Measurements from ENCODE around the gene CFB.

DNA sequence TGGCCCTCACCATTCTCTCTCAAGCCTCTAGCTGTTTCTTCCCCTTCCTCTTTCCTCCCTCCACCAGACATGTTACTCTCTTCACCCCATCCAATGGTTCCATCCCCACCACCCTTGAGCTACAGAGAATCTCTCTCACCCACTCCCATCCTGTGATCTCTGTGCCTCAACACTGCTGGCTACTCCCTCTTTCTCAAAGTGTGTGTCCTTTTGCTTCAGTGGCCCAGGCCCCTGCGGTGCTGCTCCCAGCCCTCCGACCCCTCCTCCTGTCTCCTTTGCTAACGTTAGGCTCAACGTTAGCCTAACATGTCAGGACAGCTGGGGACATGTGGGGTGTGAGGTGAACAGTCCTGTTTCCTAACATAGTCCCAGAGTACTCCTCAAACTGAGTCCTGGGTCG is 7.0 kb downstream of the CFB start:
- TF ChIP-seq BHLHE40 (IDR thresholded peaks at IDR 0.05; ENCODE audit: low read length): no peak
- no peak for TF ChIP-seq FOXP1 (IDR thresholded peaks at IDR 0.05)
- no peak for TF ChIP-seq FOXP1 (CRISPR knock-in tag; IDR thresholded peaks at IDR 0.05)
- no peak for TF ChIP-seq ZNF274 (CRISPR knock-in tag; IDR thresholded peaks at IDR 0.05)
- no peak for TF ChIP-seq NR1H2 (CRISPR knock-in tag; IDR thresholded peaks at IDR 0.05; ENCODE audit: borderline replicate concordance, low read depth)
- no peak for TF ChIP-seq RBM39 (IDR thresholded peaks at IDR 0.05; ENCODE audit: low read depth, low read length, poor library complexity, severe bottlenecking)
- TF ChIP-seq, protein P1, sequence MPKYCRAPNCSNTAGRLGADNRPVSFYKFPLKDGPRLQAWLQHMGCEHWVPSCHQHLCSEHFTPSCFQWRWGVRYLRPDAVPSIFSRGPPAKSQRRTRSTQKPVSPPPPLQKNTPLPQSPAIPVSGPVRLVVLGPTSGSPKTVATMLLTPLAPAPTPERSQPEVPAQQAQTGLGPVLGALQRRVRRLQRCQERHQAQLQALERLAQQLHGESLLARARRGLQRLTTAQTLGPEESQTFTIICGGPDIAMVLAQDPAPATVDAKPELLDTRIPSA (CRISPR knock-in tag; IDR thresholded peaks at IDR 0.05; ENCODE audit: borderline replicate concordance): no peak
- TF ChIP-seq KDM1A (CRISPR knock-in tag; IDR thresholded peaks at IDR 0.05): no peak
- TF ChIP-seq, protein P2, sequence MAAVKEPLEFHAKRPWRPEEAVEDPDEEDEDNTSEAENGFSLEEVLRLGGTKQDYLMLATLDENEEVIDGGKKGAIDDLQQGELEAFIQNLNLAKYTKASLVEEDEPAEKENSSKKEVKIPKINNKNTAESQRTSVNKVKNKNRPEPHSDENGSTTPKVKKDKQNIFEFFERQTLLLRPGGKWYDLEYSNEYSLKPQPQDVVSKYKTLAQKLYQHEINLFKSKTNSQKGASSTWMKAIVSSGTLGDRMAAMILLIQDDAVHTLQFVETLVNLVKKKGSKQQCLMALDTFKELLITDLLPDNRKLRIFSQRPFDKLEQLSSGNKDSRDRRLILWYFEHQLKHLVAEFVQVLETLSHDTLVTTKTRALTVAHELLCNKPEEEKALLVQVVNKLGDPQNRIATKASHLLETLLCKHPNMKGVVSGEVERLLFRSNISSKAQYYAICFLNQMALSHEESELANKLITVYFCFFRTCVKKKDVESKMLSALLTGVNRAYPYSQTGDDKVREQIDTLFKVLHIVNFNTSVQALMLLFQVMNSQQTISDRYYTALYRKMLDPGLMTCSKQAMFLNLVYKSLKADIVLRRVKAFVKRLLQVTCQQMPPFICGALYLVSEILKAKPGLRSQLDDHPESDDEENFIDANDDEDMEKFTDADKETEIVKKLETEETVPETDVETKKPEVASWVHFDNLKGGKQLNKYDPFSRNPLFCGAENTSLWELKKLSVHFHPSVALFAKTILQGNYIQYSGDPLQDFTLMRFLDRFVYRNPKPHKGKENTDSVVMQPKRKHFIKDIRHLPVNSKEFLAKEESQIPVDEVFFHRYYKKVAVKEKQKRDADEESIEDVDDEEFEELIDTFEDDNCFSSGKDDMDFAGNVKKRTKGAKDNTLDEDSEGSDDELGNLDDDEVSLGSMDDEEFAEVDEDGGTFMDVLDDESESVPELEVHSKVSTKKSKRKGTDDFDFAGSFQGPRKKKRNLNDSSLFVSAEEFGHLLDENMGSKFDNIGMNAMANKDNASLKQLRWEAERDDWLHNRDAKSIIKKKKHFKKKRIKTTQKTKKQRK (IDR thresholded peaks at IDR 0.05; ENCODE audit: low read length): no peak
- TF ChIP-seq POLR2A (IDR thresholded peaks at IDR 0.05; ENCODE audit: insufficient read depth in 1 of 2, low read depth in 2 of 2, low read length in 2 of 2): no peak; a peak in 1 of 4 replicates
- no peak for TF ChIP-seq ZNF367 (CRISPR knock-in tag; IDR thresholded peaks at IDR 0.05; ENCODE audit: borderline replicate concordance)
- no peak for TF ChIP-seq ZNF558 (CRISPR knock-in tag; IDR thresholded peaks at IDR 0.05; ENCODE audit: borderline replicate concordance)
